Cardiac fibroblast (primary cell): ENCODE measurements around the gene BORCS5.

Experiments used
- DNase-seq, 2 donors: peaks; one replicate each; pipeline versions ENCODE4 v3.0.0 to v3.0.0-alpha.2; 2010; ENCODE audit warnings: low read depth in 2 of 2
- H3K4me3 ChIP-seq, 2 donors: replicated peaks in 1 of 2; 1 replicate in 1 of 2; 2 replicates in 1 of 2; pipeline ENCODE4 v1.5.1; 2011; ENCODE audit warnings: low read depth in 2 of 2, low read length in 2 of 2, mild to moderate bottlenecking in 2 of 2, moderate library complexity in 1 of 2
- TF ChIP-seq, protein P1 (sequence below): IDR thresholded peaks from one replicate; pipeline ENCODE4 v1.5.1; 2011; ENCODE audit warnings: low read depth, mild to moderate bottlenecking, low read length, inconsistent platforms

The BORCS5 gene

DNA sequence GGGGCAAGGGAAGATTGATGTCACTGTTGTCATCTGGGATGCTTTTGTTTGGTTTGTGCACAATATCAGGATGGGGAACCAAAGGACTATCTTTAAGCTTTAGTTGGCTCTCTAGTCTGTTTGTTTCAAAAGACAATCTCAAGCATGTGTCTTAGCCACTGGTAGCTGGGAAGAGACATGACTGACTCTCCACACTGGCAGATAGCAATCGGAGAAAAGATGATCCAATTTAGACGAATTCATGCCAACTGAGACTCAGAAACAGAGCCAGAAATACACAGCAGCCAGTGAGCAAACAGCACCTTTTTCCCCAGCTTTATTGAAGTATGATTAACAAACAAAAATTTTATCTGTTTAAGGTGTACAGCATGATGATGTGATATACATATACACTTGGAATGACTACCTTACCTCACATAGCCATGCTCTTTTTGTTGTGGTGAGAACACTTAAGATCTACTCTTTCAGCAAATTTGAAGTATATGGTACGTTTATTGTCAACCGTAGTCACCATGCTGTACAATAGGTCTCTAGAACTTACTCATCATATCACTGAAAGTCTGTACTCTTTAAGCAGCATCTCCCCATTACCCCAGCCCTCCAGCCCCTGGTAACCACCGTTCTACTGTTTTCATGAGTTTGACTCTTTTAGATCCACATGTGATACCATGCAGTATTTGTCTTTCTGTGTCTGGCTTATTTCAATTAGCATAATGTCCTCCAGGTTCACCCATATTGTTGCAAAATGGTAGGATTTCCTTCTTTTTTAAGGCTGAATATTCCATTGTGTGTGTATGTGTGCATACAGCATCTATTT, 155.2 kb downstream of the BORCS5 start:
- TF ChIP-seq, protein P1, sequence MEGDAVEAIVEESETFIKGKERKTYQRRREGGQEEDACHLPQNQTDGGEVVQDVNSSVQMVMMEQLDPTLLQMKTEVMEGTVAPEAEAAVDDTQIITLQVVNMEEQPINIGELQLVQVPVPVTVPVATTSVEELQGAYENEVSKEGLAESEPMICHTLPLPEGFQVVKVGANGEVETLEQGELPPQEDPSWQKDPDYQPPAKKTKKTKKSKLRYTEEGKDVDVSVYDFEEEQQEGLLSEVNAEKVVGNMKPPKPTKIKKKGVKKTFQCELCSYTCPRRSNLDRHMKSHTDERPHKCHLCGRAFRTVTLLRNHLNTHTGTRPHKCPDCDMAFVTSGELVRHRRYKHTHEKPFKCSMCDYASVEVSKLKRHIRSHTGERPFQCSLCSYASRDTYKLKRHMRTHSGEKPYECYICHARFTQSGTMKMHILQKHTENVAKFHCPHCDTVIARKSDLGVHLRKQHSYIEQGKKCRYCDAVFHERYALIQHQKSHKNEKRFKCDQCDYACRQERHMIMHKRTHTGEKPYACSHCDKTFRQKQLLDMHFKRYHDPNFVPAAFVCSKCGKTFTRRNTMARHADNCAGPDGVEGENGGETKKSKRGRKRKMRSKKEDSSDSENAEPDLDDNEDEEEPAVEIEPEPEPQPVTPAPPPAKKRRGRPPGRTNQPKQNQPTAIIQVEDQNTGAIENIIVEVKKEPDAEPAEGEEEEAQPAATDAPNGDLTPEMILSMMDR, result no peak
- DNase-seq, result no peak
- no peak overlapping the region for H3K4me3 ChIP-seq

DNA sequence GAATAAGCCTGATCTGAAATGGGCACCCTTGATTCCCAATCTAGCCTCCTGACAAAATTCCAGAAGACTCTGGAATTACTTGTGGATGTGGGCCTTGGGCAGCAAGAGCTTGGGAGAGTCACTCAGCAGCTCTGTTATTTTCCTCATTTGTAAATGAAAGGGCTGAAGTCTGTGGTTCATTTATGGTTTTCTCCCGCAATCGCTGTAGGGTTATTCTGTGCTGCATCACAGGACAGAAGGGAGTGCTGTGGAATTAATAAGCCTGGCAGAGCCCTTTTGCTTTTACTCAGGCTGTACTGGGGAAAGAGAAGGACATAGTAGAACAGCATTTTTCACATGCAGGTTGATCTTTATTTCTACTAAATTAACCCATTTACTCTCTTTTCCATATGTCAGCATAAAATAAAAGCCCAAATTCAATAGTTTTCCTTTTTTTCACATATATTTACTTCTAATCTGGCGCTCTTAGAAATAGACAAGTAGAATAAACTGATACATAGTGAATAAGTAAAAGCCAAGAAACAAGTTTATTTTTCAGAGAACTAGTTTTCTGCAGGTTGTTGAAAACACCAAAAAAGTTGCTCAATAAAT, 156.6 kb downstream of the BORCS5 start:
- TF ChIP-seq, protein P1, result no peak
- DNase-seq, result no peak
- no peak overlapping the region for H3K4me3 ChIP-seq

DNA sequence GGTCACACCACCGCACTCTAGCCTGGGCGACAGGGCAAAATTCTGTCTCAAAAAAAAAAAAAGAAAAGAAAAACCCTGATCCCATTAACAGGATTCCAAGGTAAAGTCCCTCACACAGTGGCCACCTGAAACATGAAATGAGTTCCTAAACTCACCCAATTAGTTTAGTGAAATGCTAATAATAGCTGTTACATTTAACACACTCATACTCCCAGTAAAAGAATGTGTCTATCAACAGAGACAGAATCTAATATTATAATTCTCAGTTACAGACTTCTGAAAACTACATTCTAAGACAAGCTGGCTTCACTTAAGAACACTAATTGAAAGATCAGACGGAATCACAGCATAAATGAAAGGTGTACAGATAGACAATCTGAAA, 161.6 kb downstream of the BORCS5 start:
- H3K4me3 ChIP-seq, result no peak overlapping the region
- TF ChIP-seq, protein P1, result no peak
- no peak for DNase-seq

DNA sequence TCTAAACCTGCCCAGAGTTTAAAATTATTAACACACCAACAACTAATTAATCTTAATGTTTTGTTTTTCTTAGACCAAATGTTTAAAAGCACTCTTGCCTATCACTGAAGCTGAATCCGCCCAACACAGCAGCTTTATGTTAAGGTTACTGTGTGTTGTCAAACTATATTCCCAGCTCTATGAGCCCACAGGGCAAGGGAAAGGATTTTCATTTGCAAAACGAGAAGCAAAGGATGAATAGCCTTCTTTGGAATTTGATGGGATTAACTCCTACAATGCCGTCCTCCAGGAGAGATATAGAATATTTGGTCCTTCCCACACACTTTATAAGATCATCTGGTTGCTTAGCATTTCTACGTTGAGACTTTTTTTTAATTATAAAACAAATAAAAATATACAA, 162.0 kb downstream of the BORCS5 start:
- TF ChIP-seq, protein P1, result no peak
- no peak overlapping the region for H3K4me3 ChIP-seq
- no peak for DNase-seq
